GM12878 (cell line): ENCODE measurements around the gene ZNF691. TPM values are rescaled to one million over a fixed set of nuclear protein-coding genes. Genes with fewer than 3 reads are reported as not detected.

Experiments used
- ATAC-seq: fragments of 200-7000 bp; cut with Tn5 transposase; 3 replicates; pipeline ENCODE4 v1.9.1; 2020; ENCODE audit warnings: mild to moderate bottlenecking, moderate library complexity
- BruUV-seq: library from RNA; stranded (reverse); fragments of 400-500 nt; replicated peaks from 2 replicates; lab custom pipeline; 2021; lab: Mats Ljungman, UMichigan
- CTCF ChIA-PET: fragments of 300-600 bp; sonication (Branson Sonifier 250); formaldehyde crosslinking; extraction: SDS; loops from one replicate; lab custom pipeline; 2021; ENCODE audit warnings: inconsistent platforms; lab: Yijun Ruan, JAX
- POLR2A ChIA-PET: fragments of 350-600 bp; formaldehyde crosslinking; extraction: SDS; loops from one replicate; lab custom pipeline; 2021; ENCODE audit warnings: inconsistent platforms; lab: Charles Lee
- RAD21 ChIA-PET: fragments of 300-600 bp; sonication (Branson Sonifier 250); formaldehyde crosslinking; loops from one replicate; lab custom pipeline; 2023; ENCODE audit warnings: antibody characterized with exemption; ENCODE audit not compliant: unreplicated experiment; lab: Charles Lee
- SMC1A ChIA-PET: fragments of 300-600 bp; sonication (Branson Sonifier 250); formaldehyde crosslinking; loops from one replicate; lab custom pipeline; 2023; ENCODE audit not compliant: unreplicated experiment, uncharacterized antibody; lab: Charles Lee
- DNase-seq: peaks from one replicate; pipeline ENCODE4 v3.0.0-alpha.2; 2011; ENCODE audit warnings: low read depth, low spot score
- FAIRE-seq: peaks from 3 replicates; lab custom pipeline; 2011; peaks lifted over from hg19 to GRCh38; lab: Jason Lieb, UNC
- H2AFZ ChIP-seq: 2 replicates; pipeline ENCODE4 v1.6.0; 2011; ENCODE audit warnings: low read depth, low read length, control low read depth; ENCODE audit not compliant: control insufficient read depth
- H3K27ac ChIP-seq: 2 replicates; pipeline ENCODE4 v1.5.1; 2011; ENCODE audit warnings: control low read depth; ENCODE audit not compliant: control insufficient read depth, insufficient read depth
- H3K27me3 ChIP-seq, 2 experiments: replicated peaks in 1 of 2; 2 replicates each; pipeline versions ENCODE4 v1.6.0 to v1.6.1; 2011; ENCODE audit warnings: low read length in 1 of 2; ENCODE audit not compliant: control insufficient read depth in 2 of 2, insufficient read depth in 2 of 2
- H3K36me3 ChIP-seq, 2 experiments: 2 replicates each; pipeline ENCODE4 v1.5.1; 2011; ENCODE audit warnings: low read length in 1 of 2; ENCODE audit not compliant: control insufficient read depth in 2 of 2, insufficient read depth in 2 of 2
- H3K4me1 ChIP-seq: 2 replicates; pipeline ENCODE4 v1.6.1; 2011; ENCODE audit warnings: mild to moderate bottlenecking, low read length, moderate library complexity, mixed read lengths; ENCODE audit not compliant: control insufficient read depth, insufficient read depth
- H3K4me2 ChIP-seq: 2 replicates; pipeline ENCODE4 v1.6.0; 2011; ENCODE audit warnings: control low read depth; ENCODE audit not compliant: control insufficient read depth, insufficient read depth
- H3K4me3 ChIP-seq: fragments of 200-600 bp; sonication (generic); 2 replicates; pipeline ENCODE4 v1.5.1; 2016
- H3K79me2 ChIP-seq: 2 replicates; pipeline ENCODE4 v1.6.0; 2011; ENCODE audit warnings: low read length; ENCODE audit not compliant: control insufficient read depth, insufficient read depth
- H3K9ac ChIP-seq: 2 replicates; pipeline ENCODE4 v1.8.0; 2011; ENCODE audit warnings: low read length, control low read depth, mixed read lengths; ENCODE audit not compliant: control insufficient read depth, insufficient read depth
- H3K9me3 ChIP-seq: replicated peaks from 3 replicates; pipeline ENCODE4 v1.5.1; 2011; ENCODE audit warnings: mild to moderate bottlenecking, low read length; ENCODE audit not compliant: control insufficient read depth, insufficient read depth
- H4K20me1 ChIP-seq: 2 replicates; pipeline ENCODE4 v1.6.0; 2011; ENCODE audit not compliant: control insufficient read depth, insufficient read depth
- BCL11A ChIP-seq: IDR thresholded peaks from 2 replicates; pipeline ENCODE4 v1.6.1; 2011; ENCODE audit warnings: low read depth, low read length
- CREB1 ChIP-seq: IDR thresholded peaks from 2 replicates; pipeline ENCODE4 v1.6.1; 2012; ENCODE audit warnings: low read depth, mild to moderate bottlenecking, inconsistent platforms
- JUNB ChIP-seq: IDR thresholded peaks from 2 replicates; pipeline ENCODE4 v1.6.1; 2016; ENCODE audit warnings: antibody characterized with exemption, mild to moderate bottlenecking
- NFIC ChIP-seq: IDR thresholded peaks from 2 replicates; pipeline ENCODE4 v1.6.1; 2012; ENCODE audit warnings: low read depth, mild to moderate bottlenecking, inconsistent platforms, low read length, moderate library complexity
- WGBS: methylation state at CpG from one replicate; pipeline ENCODE4 v1.1.6; 2016; ENCODE audit warnings: low lambda C conversion rate; ENCODE audit not compliant: insufficient replicate concordance, insufficient coverage; ENCODE audit errors: missing lambda C conversion rate; 5-methylcytosine and 5-hydroxymethylcytosine counted together
- in situ Hi-C: fragments of 300-500 bp; cut with MboI; formaldehyde crosslinking; loops from 9 replicates; pipeline ENCODE4 v1.14.3; 2018; ENCODE audit warnings: mixed read lengths
- intact Hi-C: fragments of 100-400 bp; cut with micrococcal nuclease; formaldehyde crosslinking; loops from one replicate; pipeline ENCODE4 v1.14.2; 2022; ENCODE audit not compliant: unreplicated experiment
- polyA plus RNA-seq, 11 experiments: library from polyadenylated mRNA; depleted of rRNA in 4 of 11; unstranded in 6 of 11; stranded (reverse) in 5 of 11; fragments of >200 nt; fragmentation: Nextera tagmentation in 4 of 11; fragmentation: Illumina TruSeq in 1 of 11; extraction: Ambion mirVana in 4 of 11; extraction: Trizol in 1 of 11; gene quantifications; 1 replicate in 1 of 11; 2 replicates in 10 of 11; pipeline versions ENCODE4 v1.2.1 to v1.2.3, GENCODE V29; 2011 to 2016; ENCODE audit warnings: inconsistent platforms in 2 of 11, missing spikeins in 2 of 11, low read depth in 1 of 11
- total RNA-seq, 4 experiments: library from RNA; depleted of rRNA in 3 of 4; stranded (reverse); fragments of >200 nt in 3 of 4; fragmentation: Illumina TruSeq in 1 of 4; extraction: Trizol in 1 of 4; gene quantifications; 2 replicates each; pipeline versions ENCODE4 v1.2.1 to v1.2.3, GENCODE V29; 2013 to 2021
- TF ChIP-seq, protein P1 (sequence below): IDR thresholded peaks from 2 replicates; pipeline ENCODE4 v1.6.1; 2012; ENCODE audit warnings: improper control_type of control experiment, low read depth, low read length; ENCODE audit not compliant: insufficient replicate concordance

Gene ZNF691
- total and polyA plus RNA-seq, 10 of the 15 experiments (the other 5 are each of a cell fraction or from before 2014, with no cell fraction given), result 8.5 to 16.2 (median 12.2) TPM

GRCh38 chr1:42847721-42848460, 1.5 kb downstream of the ZNF691 start:
- no TSS peak for BruUV-seq
- POLR2A ChIA-PET, result interaction anchor here (1.0 to 4.8 kb wide), 7 partner anchors 9 to 165 kb away, joined by 3 to 53 read pairs (median 5); partner anchors contain the start of genes C1orf50, P3H1 and YBX1
- FAIRE-seq (no peak), DNase-seq (no peak), ATAC-seq (no peak)
- RAD21 ChIA-PET, result interaction anchor here (0.6 to 3.5 kb wide), 12 partner anchors 10 to 226 kb away, joined by 3 to 18 read pairs (median 5); partner anchors contain the start of genes C1orf50, ERMAP, P3H1 and SVBP
- CTCF ChIA-PET, result interaction anchor here (0.8 to 3.4 kb wide), 13 partner anchors 9 to 226 kb away, joined by 3 to 21 read pairs (median 5); partner anchors contain the start of genes C1orf50, P3H1 and SVBP
- H3K9me3 ChIP-seq, result no peaks in the 10 kb centered on the region; the same call in 1 of the 3 replicates
- H3K27me3 ChIP-seq, result no peaks in the 10 kb centered on the region
- H3K79me2 ChIP-seq, result peaks cover 30% of the 10 kb centered on the region
- peak overlapping the region; percentile 97 for H3K4me3 ChIP-seq
- SMC1A ChIA-PET, result interaction anchor here (0.9 to 3.8 kb wide), 12 partner anchors 8 to 226 kb away, joined by 3 to 27 read pairs (median 4); partner anchors contain the start of genes ERMAP and SVBP
- WGBS, result 1% methylated on average over 6 of the region's 6 CpGs
- H2AFZ ChIP-seq, result no peak overlapping the region
- peak overlapping the region; percentile 97 for H3K4me2 ChIP-seq
- peaks cover 6% of the 10 kb centered on the region; the same call in 1 of the 2 replicates for H3K4me1 ChIP-seq
- peak overlapping the region; percentile 88 for H3K9ac ChIP-seq
- H4K20me1 ChIP-seq, result no peaks in the 10 kb centered on the region
- H3K36me3 ChIP-seq, result peaks cover 8 to 10% of the 10 kb centered on the region in 2 experiments; a peak in 3 of 4 replicates
- TF ChIP-seq BCL11A, result no peak
- TF ChIP-seq JUNB, result peak; percentile 68
- TF ChIP-seq NFIC, result peak; percentile 24; the same call in 1 of the 2 replicates
- TF ChIP-seq, protein P1, sequence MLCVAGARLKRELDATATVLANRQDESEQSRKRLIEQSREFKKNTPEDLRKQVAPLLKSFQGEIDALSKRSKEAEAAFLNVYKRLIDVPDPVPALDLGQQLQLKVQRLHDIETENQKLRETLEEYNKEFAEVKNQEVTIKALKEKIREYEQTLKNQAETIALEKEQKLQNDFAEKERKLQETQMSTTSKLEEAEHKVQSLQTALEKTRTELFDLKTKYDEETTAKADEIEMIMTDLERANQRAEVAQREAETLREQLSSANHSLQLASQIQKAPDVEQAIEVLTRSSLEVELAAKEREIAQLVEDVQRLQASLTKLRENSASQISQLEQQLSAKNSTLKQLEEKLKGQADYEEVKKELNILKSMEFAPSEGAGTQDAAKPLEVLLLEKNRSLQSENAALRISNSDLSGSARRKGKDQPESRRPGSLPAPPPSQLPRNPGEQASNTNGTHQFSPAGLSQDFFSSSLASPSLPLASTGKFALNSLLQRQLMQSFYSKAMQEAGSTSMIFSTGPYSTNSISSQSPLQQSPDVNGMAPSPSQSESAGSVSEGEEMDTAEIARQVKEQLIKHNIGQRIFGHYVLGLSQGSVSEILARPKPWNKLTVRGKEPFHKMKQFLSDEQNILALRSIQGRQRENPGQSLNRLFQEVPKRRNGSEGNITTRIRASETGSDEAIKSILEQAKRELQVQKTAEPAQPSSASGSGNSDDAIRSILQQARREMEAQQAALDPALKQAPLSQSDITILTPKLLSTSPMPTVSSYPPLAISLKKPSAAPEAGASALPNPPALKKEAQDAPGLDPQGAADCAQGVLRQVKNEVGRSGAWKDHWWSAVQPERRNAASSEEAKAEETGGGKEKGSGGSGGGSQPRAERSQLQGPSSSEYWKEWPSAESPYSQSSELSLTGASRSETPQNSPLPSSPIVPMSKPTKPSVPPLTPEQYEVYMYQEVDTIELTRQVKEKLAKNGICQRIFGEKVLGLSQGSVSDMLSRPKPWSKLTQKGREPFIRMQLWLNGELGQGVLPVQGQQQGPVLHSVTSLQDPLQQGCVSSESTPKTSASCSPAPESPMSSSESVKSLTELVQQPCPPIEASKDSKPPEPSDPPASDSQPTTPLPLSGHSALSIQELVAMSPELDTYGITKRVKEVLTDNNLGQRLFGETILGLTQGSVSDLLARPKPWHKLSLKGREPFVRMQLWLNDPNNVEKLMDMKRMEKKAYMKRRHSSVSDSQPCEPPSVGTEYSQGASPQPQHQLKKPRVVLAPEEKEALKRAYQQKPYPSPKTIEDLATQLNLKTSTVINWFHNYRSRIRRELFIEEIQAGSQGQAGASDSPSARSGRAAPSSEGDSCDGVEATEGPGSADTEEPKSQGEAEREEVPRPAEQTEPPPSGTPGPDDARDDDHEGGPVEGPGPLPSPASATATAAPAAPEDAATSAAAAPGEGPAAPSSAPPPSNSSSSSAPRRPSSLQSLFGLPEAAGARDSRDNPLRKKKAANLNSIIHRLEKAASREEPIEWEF, result no peak
- TF ChIP-seq CREB1, result 0 out of 2 replicates have a peak, but pooled peaks have one; percentile 25
- H3K27ac ChIP-seq, result peak overlapping the region; percentile 78
- intact Hi-C loops (loop anchor here (5.0 kb wide), 1 partner anchor 81 kb away; the partner anchor contains the start of genes C1orf50 and P3H1), in situ Hi-C loops (no loop called here)
